Memory B cell (primary cell): ENCODE data around the gene TMSB10.

Source experiments
- ATAC-seq: fragments of 150-1000 bp; cut with Tn5 transposase; 2 replicates; pipeline ENCODE4 v1.10.0; 2021; ENCODE audit warnings: low read depth, mild to moderate bottlenecking, moderate library complexity
- DNase-seq, 2 donors: peaks; one replicate each; pipeline ENCODE4 v3.0.0; 2022; ENCODE audit warnings: low spot score in 2 of 2
- H3K27ac Mint-ChIP-seq: one replicate; pipeline ENCODE4 v1.8.0; 2022; ENCODE audit warnings: mild to moderate bottlenecking, moderate library complexity, mixed read lengths
- H3K27me3 Mint-ChIP-seq: one replicate; pipeline ENCODE4 v1.8.0; 2022; ENCODE audit warnings: mixed read lengths
- H3K36me3 Mint-ChIP-seq: one replicate; pipeline ENCODE4 v1.8.0; 2022; ENCODE audit warnings: mild to moderate bottlenecking, mixed read lengths
- H3K4me1 Mint-ChIP-seq: one replicate; pipeline ENCODE4 v1.8.0; 2022; ENCODE audit warnings: mixed read lengths
- H3K4me3 Mint-ChIP-seq: one replicate; pipeline ENCODE4 v1.8.0; 2022; ENCODE audit warnings: mild to moderate bottlenecking, moderate library complexity, mixed read lengths
- H3K9me3 Mint-ChIP-seq: one replicate; pipeline ENCODE4 v1.8.0; 2022; ENCODE audit warnings: mixed read lengths

Gene TMSB10

GRCh38 chr2:84884449-84884848 lies 21.0 kb upstream of the TMSB10 start:
- Mint-ChIP-seq H3K4me3 (no peak overlapping the region), H3K27ac (no peak overlapping the region), H3K36me3 (no peaks in the 10 kb centered on the region), H3K27me3 (no peaks in the 10 kb centered on the region), H3K9me3 (no peaks in the 10 kb centered on the region), H3K4me1 (peaks cover 26% of the 10 kb centered on the region)
- no peak for DNase-seq
- no peak for ATAC-seq

GRCh38 chr2:84885111-84885510 lies 20.3 kb upstream of the TMSB10 start:
- Mint-ChIP-seq H3K36me3 (no peaks in the 10 kb centered on the region), H3K27me3 (no peaks in the 10 kb centered on the region), H3K4me3 (no peak overlapping the region), H3K9me3 (no peaks in the 10 kb centered on the region), H3K4me1 (peaks cover 25% of the 10 kb centered on the region), H3K27ac (no peak overlapping the region)
- DNase-seq (no peak), ATAC-seq (no peak)

- no peaks in the 10 kb centered on the region for H3K27me3 Mint-ChIP-seq
- DNase-seq: no peak
- H3K4me3 Mint-ChIP-seq: no peak overlapping the region
- no peaks in the 10 kb centered on the region for H3K9me3 Mint-ChIP-seq
- ATAC-seq: no peak
- H3K4me1 Mint-ChIP-seq: peaks cover 16% of the 10 kb centered on the region
- H3K36me3 Mint-ChIP-seq: no peaks in the 10 kb centered on the region
- peak overlapping the region; percentile 50 for H3K27ac Mint-ChIP-seq
These were observed 18.7 kb upstream of the TMSB10 start for GRCh38 chr2:84886791-84887190.

GRCh38 chr2:84888401-84889276 lies 16.8 kb upstream of the TMSB10 start:
- Mint-ChIP-seq H3K36me3 (no peaks in the 10 kb centered on the region), H3K27ac (peak overlapping the region; percentile 83), H3K27me3 (no peaks in the 10 kb centered on the region), H3K4me3 (peak overlapping the region; percentile 57), H3K4me1 (peaks cover 13% of the 10 kb centered on the region), H3K9me3 (no peaks in the 10 kb centered on the region)
- DNase-seq (peak in 1 of 2 donors; percentile 48), ATAC-seq (peak; percentile 100)

GRCh38 chr2:84889332-84889731 lies 16.1 kb upstream of the TMSB10 start:
- no peaks in the 10 kb centered on the region for H3K27me3 Mint-ChIP-seq
- peaks cover 18% of the 10 kb centered on the region for H3K4me1 Mint-ChIP-seq

GRCh38 chr2:84891355-84892010 lies 14.0 kb upstream of the TMSB10 start:
- Mint-ChIP-seq H3K4me1 (peaks cover 32% of the 10 kb centered on the region), H3K27ac (no peak overlapping the region), H3K27me3 (no peaks in the 10 kb centered on the region), H3K4me3 (no peak overlapping the region), H3K36me3 (no peaks in the 10 kb centered on the region), H3K9me3 (no peaks in the 10 kb centered on the region)
- ATAC-seq (no peak), DNase-seq (no peak)

More at GRCh38 chr2:84889332-84889731, 16.1 kb upstream of the TMSB10 start:
- ATAC-seq: no peak
- peak overlapping the region; percentile 57 for H3K4me3 Mint-ChIP-seq
- no peaks in the 10 kb centered on the region for H3K9me3 Mint-ChIP-seq
- H3K36me3 Mint-ChIP-seq: no peaks in the 10 kb centered on the region
- H3K27ac Mint-ChIP-seq: peak overlapping the region; percentile 83
- DNase-seq: no peak

GRCh38 chr2:84894131-84894586 lies 11.3 kb upstream of the TMSB10 start:
- H3K27ac Mint-ChIP-seq: peak overlapping the region; percentile 74
- no peak for DNase-seq
- H3K4me3 Mint-ChIP-seq: peak overlapping the region; percentile 49
- ATAC-seq: peak; percentile 31
- peaks cover 33% of the 10 kb centered on the region for H3K4me1 Mint-ChIP-seq
- H3K9me3 Mint-ChIP-seq: no peaks in the 10 kb centered on the region
- H3K36me3 Mint-ChIP-seq: no peaks in the 10 kb centered on the region
- H3K27me3 Mint-ChIP-seq: no peaks in the 10 kb centered on the region

GRCh38 chr2:84894758-84895520 lies 10.5 kb upstream of the TMSB10 start:
- Mint-ChIP-seq H3K9me3 (no peaks in the 10 kb centered on the region), H3K36me3 (no peaks in the 10 kb centered on the region), H3K4me1 (peaks cover 31% of the 10 kb centered on the region), H3K27me3 (no peaks in the 10 kb centered on the region), H3K4me3 (peak overlapping the region; percentile 49), H3K27ac (peak overlapping the region; percentile 74)
- ATAC-seq (peak; percentile 71), DNase-seq (no peak)

- ATAC-seq: no peak
- DNase-seq: no peak
- Mint-ChIP-seq H3K4me3 (no peak overlapping the region), H3K9me3 (no peaks in the 10 kb centered on the region), H3K4me1 (peaks cover 36% of the 10 kb centered on the region), H3K27me3 (no peaks in the 10 kb centered on the region), H3K36me3 (no peaks in the 10 kb centered on the region), H3K27ac (no peak overlapping the region)
These were observed 8.9 kb upstream of the TMSB10 start for GRCh38 chr2:84896567-84896966.

GRCh38 chr2:84897773-84898172 lies 7.7 kb upstream of the TMSB10 start:
- Mint-ChIP-seq H3K36me3 (no peaks in the 10 kb centered on the region), H3K4me3 (no peak overlapping the region), H3K27ac (peak overlapping the region; percentile 93), H3K27me3 (no peaks in the 10 kb centered on the region), H3K9me3 (no peaks in the 10 kb centered on the region), H3K4me1 (peaks cover 36% of the 10 kb centered on the region)
- ATAC-seq (no peak), DNase-seq (no peak)

- DNase-seq: no peak
- Mint-ChIP-seq H3K4me3 (no peak overlapping the region), H3K9me3 (no peaks in the 10 kb centered on the region), H3K27me3 (no peaks in the 10 kb centered on the region), H3K4me1 (peaks cover 29% of the 10 kb centered on the region), H3K27ac (no peak overlapping the region), H3K36me3 (no peaks in the 10 kb centered on the region)
- no peak for ATAC-seq
These were observed 5.9 kb upstream of the TMSB10 start for GRCh38 chr2:84899304-84900204.

GRCh38 chr2:84900971-84901370 lies 4.5 kb upstream of the TMSB10 start:
- Mint-ChIP-seq H3K36me3 (no peaks in the 10 kb centered on the region), H3K27ac (no peak overlapping the region), H3K4me3 (no peak overlapping the region), H3K4me1 (peaks cover 19% of the 10 kb centered on the region), H3K9me3 (no peaks in the 10 kb centered on the region), H3K27me3 (no peaks in the 10 kb centered on the region)
- ATAC-seq (no peak), DNase-seq (no peak)

GRCh38 chr2:84901593-84902120 lies 3.8 kb upstream of the TMSB10 start:
- Mint-ChIP-seq H3K36me3 (peaks cover 6% of the 10 kb centered on the region), H3K4me1 (peaks cover 17% of the 10 kb centered on the region), H3K27me3 (no peaks in the 10 kb centered on the region), H3K27ac (no peak overlapping the region), H3K4me3 (no peak overlapping the region), H3K9me3 (no peaks in the 10 kb centered on the region)
- ATAC-seq (no peak), DNase-seq (no peak)
